ENCODE results near the gene SPEM2.
A peak's percentile ranks its signal among the peaks of the same experiment; 100 is the strongest.

The SPEM2 gene

DNA sequence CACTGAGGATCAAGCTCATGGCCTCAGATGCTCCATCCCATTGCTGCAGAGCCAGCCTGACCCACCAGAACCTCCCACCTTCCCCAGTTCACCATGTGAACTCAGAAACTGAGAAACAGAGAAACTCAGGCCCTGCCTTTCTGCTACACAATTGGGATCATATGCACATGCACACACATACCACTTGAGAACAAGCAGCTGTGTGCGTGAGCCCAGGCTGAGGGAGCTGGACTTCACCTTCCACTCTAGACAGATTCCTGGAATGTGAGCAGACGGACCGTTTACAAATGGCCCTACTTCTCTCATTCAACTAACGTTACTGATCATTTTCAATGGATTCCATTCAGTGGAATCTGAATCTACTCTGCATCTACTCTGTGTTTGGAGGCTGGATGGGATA is 1.7 kb upstream of the SPEM2 start:
- DNase-seq: no peak

DNA sequence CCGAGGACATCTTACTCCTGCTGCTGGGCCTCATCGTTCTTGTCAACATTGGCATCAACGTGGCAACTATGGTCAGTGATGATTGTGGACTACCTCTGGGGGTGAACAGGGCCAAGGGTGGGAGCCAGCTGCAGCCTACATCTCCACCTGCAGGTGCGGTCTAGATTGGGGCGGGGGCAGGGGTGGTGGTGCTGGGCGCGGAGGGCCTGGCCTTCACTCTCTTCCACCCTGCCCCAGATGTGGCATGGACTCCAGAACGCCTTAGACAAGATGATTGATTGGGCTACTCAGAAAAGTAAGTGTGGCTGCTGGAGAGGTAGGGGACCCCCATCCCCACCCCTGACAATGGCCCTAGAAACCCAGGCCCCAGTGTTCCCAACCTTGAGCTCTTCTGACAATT is 340 bp downstream of the SPEM2 start:
- DNase-seq: no peak

DNA sequence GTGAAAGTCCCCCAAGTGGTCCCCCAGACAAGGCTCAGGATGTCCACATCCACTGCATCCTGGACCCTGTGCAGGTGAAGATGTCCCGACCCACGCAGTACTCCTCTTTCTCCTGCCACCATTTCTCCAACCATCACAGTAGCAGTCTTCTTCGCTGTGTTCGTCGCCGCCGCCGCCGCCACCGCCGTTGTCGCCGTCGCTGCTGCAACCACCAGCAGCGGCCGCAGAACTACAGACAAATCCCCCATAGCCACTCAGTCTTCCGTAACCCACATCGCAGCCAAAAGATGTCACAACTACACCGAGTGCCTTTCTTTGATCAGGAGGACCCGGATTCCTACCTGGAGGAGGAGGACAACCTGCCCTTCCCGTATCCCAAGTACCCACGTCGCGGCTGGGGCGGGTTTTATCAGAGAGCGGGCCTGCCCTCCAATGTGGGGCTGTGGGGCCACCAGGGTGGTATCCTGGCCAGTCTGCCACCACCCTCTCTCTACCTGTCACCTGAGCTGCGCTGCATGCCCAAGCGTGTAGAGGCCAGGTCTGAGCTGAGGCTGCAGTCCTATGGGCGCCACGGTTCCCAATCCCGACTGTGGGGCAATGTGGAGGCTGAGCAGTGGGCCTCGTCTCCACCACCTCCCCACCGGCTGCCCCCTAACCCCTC is 917 bp downstream of the SPEM2 start:
- no peak for DNase-seq

DNA sequence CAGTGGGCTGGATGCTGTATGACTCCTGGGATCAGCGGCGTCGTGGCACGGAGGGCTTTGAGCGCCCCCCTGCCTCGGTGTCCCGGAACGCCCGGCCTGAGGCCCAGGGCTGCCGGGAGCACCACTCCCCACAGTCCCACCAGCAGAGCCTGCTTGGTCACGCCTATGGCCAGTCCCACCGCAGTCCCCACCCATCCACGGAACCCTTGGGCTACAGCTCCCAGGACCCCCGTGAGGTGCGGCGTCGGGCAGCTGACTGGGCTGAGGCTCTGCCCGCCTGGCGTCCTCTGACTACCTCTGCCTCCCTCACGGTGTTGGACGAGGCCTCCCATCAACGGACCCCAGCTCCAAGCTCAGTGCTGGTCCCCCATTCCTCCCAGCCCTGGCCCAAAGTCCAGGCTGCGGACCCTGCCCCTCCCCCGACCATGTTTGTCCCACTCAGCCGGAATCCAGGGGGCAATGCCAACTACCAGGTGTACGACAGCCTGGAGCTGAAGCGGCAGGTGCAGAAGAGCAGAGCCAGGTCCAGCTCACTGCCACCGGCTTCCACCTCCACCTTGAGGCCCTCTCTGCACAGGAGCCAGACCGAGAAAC is 1.6 kb downstream of the SPEM2 start:
- DNase-seq: no peak

DNA sequence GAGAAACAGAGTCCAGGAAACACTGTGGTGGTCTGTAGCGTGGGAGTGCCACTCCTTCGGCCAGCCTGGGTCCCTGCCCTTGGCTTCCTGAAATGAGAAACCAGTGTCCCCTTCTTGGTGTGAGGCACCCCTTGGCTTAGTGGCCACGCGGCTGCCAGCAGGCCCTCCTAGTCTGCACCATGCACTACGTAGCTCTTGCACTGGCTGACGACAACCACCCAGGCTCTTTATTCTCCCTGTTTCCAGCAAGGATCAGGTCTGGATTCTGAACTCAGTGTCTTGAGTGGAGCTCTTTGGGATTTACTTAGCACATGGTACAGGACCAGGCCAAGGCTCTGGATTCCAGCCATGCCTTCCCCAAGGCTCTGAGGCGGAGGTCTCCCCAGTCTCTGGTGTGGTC is 2.1 kb downstream of the SPEM2 start:
- DNase-seq: no peak

DNA sequence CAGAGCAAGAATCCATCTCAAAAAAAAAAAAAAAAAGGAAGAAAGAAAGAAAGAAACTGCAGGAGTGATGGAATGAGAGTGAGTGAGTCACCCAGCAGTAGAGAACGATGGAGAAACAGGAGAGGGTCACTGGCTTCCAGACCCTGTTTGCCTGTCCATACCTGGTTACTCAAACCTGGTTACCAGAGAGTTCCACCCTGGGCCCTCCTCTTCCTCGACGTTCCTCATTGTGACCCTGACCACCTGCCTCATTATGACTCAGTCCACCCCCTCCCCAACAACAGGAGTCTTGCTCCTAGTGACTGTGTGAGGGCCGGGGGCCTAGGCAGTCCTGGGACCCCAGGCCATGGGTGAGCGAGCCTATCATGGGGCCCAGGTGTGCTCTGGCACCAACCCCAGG is 3.1 kb downstream of the SPEM2 start, which contains the start of gene SPEM3:
Gene SPEM3 (plus strand): TSS at position 301 of the 400 bp plus-strand sequence. CDS start 46 bp downstream, at position 347.
- no peak for DNase-seq

DNA sequence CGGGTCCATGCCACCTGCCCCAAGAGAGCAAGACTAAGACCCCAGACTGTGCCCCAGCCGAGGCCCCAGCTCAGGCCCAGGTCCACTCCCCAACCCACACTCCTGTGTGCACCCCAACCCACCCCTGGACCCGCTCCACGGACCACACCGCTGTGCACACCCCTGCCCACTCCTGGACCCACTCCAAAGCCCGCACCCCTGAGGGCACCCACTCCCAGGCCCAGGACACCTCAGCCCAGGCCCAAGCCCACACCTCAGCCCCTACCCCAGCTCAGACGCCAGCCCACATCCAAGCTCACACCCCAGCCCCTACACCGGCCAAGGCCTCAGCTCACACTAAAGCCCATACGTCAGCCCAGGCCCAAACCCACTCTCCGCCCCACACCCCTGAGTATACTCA is 4.3 kb downstream of the SPEM2 start:
- no peak for DNase-seq

DNA sequence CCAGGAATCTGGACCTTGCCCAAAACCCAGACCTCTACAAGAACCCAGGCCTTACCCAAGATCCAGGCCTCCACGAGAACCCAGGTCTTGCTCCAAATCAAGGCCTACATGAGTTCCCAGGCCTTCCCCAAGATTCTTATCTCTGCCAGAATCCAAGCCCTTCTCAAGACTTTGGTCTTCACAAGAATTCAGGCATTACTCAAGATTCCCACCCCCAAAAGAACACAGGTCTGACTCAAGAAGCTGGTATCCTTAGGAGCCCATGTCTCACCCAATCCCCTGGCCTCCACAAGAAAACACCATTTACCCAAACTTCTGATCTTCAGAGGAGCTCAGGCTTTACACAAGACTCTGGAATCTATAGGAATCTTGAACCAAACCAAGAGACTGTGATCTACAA is 5.8 kb downstream of the SPEM2 start:
- no peak for DNase-seq

DNA sequence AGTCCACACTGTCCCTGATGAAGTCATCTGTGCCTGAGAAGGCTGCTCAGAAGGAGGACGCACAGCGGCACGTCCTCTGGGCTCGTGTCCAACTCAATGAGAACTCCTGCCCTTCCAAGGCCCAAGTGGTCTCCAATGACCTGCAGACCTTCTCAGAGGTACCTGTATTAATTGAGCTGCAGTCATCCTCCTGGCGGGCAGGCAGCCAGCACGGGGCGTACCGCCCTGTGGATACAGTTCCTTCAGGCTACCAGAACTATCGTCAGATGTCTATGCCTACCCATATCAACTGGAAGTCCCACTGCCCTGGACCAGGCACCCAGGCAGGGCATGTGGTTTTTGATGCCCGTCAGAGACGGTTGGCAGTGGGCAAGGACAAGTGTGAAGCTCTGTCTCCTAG is 6.9 kb downstream of the SPEM2 start:
- no peak for DNase-seq

DNA sequence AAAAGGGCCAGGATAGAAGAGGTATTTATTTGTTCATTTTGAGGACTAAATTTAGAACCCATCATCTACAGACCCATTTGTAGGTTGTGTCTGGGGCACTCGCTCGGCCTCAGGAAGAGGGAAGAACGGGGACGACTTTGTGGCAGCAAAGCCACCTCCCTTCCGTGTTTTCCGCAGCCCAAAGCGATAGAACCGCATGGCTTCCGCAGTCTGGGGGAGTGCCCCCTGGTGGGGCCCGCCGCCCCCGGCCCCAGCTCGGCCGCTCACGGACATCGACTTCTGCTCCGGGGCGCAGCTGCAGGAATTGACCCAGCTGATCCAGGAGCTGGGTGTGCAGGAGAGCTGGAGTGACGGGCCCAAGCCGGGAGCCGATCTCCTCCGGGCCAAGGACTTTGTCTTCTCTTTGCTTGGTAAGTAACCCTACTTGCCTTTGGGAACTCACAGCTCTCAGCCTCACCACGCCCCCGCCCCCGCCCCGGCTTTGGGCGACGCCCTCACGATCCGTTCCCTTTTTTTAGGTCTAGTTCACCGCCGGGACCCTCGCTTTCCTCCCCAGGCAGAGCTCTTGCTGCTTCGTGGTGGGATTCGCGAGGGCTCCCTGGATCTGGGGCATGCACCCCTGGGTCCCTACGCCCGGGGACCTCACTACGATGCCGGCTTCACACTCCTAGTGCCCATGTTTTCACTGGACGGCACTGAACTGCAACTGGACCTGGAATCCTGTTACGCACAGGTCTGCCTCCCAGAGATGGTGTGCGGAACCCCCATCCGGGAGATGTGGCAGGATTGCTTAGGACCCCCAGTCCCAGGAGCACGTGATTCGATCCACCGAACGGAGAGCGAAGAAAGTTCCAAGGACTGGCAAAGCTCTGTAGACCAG is 10.5 kb downstream of the SPEM2 start:
- DNase-seq: peak; percentile 76

DNA sequence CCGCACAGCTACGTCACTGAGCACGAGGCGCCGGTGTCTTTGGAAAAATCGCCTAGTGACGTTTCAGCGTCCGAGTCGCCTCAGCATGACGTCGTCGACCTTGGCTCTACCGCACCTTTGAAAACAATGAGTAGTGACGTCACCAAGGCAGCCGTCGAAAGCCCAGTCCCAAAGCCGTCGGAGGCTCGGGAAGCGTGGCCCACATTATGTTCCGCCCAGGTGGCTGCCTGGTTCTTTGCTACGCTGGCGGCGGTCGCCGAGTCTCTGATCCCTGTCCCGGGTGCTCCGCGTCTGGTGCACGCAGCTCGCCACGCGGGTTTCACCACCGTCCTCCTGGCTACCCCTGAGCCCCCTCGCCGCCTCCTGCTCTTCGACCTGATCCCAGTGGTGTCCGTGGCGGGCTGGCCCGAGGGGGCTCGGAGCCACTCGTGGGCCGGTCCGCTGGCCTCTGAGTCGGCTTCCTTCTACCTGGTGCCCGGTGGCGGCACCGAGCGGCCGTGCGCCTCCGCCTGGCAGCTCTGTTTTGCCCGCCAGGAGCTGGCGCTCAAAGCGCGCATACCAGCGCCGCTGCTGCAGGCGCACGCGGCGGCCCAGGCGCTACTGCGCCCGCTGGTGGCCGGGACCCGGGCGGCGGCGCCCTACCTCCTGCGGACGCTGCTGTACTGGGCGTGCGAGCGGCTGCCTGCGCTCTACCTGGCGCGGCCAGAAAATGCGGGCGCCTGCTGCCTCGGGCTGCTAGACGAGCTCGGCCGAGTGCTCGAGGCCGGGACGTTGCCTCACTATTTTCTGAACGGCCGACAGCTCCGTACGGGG is 11.3 kb downstream of the SPEM2 start:
- peak; percentile 82 for DNase-seq

DNA sequence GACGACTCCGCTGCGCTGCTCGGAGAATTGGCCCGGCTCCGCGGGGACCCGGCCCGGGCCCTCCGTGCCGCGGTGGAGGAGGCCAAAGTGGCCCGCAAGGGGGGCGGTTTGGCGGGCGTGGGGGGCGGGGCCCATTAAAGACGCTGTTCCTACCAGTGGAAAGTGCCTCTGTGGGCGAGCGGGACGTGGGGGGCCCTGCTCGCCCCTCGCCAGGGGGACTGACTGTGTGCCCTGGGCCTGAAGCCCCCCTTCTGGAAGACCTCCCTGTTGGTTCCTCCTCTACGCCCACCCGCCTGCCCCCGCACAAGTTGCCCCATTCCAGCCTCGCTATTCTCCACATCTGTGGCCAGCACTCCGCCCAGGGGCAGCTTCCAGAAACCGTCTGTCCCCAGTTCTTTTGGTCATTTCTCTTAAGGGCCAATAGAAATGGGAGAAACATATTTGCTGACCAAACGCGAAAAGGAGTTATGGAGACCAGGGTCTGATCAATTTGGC is 12.0 kb downstream of the SPEM2 start:
- DNase-seq: no peak

DNA sequence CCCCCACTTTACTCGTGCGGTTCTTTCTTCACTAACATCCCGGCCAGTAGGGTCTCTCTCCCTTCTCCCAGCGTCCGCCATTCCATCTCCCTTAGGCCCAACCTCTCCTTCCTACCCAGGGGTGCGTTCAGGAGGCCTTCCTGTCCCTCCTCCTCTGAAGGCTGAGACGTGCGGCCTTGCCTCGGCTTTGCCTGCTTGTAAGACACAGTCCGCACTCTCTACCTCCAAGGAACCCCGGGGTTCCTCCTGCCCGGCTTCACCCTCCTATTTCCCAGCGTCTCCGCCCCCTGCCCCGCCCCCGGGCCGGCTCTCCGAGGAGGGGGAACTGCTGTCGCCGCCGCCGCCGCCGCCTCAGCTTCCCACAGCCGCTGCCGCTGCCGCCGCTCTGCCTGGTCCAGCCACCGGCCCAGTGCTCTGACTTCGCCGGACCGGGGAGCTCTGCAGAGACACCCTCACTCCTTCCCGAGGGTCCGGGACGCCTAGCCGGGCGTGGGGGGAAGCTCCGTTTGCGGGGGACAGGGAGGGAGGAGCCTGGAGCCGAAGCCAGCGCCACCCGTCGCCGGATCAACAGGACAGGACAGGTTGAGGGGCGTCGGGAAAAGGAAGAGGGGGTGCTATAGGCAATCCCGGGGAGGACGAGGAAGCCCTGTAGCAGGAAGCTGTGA is 12.7 kb downstream of the SPEM2 start:
- no peak for DNase-seq

DNA sequence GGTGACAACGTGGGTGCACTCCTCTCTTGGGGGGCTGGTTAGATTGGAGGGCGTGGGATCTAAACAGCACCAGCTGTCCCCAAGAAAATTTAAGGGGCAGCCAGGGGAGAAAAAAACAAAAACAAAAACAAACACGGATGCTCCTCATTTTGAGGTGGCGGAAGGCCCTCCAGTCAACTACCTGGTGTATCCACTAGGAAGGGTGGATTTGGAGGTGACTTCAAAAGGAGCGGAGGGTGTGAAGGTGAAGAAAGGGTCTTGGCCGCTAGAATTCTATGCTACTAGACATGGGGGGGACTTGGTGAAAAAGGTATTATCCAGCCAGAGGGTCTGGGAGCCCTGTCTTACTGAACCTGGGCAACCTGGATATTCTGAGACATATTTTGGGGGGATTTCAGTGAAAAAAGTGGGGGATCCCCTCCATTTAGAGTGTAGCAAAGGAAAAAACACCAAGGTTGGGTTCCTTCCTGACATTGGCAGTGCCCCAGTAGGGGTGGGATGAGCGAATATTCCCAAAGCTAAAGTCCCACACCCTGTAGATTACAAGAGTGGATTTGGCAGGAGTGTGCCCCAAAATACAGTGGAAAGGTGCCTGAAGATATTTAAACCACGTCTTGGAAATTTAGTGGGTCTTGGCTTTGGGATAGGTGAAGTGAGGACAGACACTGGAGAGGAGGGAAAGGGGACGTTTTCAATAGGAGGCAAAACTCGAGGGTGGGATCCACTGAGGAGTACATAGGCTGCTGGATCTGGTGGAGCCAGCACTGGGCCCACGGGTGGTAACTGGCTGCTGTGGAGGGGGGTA is 13.4 kb downstream of the SPEM2 start:
- DNase-seq: no peak

DNA sequence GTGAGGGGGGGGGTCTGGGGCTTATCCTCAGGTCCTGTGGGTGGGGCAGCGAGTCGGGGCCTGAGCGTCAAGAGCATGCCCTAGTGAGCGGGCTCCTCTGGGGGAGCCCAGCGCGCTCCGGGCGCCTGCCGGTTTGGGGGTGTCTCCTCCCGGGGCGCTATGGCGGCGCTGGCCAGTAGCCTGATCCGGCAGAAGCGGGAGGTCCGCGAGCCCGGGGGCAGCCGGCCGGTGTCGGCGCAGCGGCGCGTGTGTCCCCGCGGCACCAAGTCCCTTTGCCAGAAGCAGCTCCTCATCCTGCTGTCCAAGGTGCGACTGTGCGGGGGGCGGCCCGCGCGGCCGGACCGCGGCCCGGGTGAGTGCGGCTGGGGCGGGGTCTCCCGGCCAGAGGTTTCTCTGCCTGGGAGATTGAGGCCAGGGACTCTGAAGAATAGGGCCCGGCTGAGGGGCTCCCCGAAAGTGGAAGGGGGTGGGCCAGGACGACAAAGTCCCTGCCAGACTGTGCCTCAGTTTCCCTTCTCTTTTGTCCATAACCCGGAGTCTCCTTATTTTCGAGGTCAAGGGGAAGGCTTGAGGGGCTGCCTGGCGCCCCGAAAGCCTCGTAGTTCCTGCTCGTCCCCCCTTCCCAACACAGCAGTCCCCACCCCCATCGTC is 14.2 kb downstream of the SPEM2 start, which contains the start of gene FGF11:
Gene FGF11 (plus strand): TSS at position 51 of the 651 bp plus-strand sequence. CDS start 109 bp downstream, at position 160.
- no peak for DNase-seq

DNA sequence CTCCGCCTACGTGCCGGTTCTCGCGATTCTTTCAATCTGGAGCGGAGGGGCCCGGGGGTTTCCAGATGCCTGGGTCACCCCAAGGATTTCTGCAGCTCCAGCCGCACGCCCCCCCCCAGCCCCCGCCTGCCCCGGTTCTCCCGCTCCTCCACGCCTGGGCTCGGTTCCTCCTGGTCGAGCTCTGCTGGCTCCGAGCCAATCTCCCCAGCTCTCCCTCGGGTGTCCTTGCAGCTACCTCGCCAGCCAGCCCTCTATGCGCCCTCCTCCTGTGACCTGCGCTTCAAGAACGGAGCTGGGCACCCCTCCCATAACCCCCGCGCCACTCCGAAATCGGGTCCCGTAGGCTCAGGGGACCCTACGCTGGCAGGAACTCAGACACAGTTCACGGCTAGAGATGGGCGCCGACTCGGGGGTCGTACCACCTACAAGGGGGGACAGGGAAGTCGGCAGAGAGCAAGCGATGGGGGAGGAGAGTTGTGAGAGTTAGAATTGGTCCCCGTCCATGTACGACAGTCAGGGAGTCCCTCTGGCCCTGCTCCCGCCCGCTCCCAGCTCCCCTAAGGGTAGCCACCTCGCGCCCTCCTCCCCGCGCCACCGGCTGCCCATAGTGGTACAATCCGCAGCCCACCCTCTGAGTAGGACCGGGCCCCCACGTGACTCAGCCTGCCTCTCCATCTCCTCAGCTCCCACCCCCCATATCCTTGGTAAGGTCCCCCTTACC is 14.9 kb downstream of the SPEM2 start:
- peak; percentile 75 for DNase-seq

DNA sequence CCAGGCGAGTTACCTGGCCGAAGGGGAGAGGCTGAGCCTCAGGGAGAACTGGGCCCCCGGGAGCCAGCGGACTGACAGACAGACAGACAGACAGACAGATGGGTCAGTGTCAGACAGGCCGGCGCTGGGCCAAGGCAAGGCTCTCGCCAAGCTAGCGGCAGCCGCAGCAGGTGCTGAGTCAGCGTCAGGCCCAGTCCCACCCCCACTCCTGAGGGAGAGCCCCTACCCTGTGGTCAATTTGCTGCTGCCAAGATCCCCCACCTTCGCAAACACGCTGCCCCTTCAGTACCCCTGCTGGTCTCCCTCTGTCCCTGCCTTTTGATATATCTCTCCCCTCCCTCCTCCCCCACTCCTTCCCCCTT is 15.4 kb downstream of the SPEM2 start:
- DNase-seq: no peak

DNA sequence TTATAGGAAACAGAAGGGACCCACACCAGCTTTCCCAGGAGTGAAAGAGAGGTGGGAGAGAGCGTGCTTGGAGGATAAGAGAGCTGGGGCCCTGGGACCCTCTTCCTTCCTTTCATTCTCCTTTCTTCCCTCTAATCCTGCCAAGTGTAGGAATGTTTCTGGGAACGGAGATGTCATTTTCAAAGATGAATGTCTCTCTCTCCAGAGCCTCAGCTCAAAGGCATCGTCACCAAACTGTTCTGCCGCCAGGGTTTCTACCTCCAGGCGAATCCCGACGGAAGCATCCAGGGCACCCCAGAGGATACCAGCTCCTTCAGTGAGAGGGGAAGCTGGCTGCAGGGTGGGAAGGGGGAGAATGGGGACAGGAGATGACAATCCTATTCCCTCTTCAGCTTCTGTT is 15.8 kb downstream of the SPEM2 start:
- DNase-seq: no peak

DNA sequence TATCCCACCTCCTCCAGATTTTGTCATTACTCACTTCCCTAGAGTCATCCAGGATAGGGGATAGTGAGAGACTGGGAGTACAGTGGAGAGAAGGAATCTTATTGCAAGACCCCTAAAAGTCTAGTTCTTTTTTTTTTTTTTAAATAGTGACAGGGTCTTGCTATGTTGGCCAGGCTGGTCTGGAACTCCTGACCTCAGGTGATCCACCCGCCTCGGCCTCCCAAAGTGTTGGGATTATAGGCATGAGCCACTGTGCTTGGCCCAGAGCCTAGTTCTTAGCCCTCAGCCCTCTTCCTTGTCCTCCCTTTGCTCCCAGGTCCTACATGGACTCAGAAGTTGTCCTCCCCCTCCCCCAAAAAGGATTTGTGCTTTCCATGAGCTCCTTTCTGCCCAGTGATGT is 16.7 kb downstream of the SPEM2 start:
- DNase-seq: no peak
